Panc1 (cell line): Measurements from ENCODE around the gene FSHR. TPM values are rescaled to one million over a fixed set of nuclear protein-coding genes. Genes with fewer than 3 reads are reported as not detected.

Experiments
- ATAC-seq: fragments of 200-7000 bp; cut with Tn5 transposase; 2 replicates; pipeline ENCODE4 v1.9.1; 2020; ENCODE audit warnings: mild to moderate bottlenecking, moderate library complexity
- BruUV-seq: library from RNA; stranded (reverse); fragments of 400-500 nt; replicated peaks from 2 replicates; lab custom pipeline; 2021; lab: Mats Ljungman, UMichigan
- CTCF ChIA-PET: fragments of 300-600 bp; sonication (Branson Sonifier 250); formaldehyde crosslinking; loops from one replicate; lab custom pipeline; 2022; ENCODE audit warnings: antibody characterized with exemption; lab: Charles Lee
- POLR2A ChIA-PET: fragments of 300-600 bp; sonication (Branson Sonifier 250); formaldehyde crosslinking; loops from one replicate; lab custom pipeline; 2022; ENCODE audit warnings: antibody characterized with exemption; lab: Charles Lee
- DNase-seq: peaks from one replicate; pipeline ENCODE4 v3.0.0-alpha.2; 2010; ENCODE audit warnings: low read depth, low spot score
- H3K27ac ChIP-seq: 2 replicates; pipeline ENCODE4 v1.5.1; 2011; ENCODE audit warnings: mild to moderate bottlenecking, low read length, inconsistent platforms
- H3K27me3 ChIP-seq: fragments of 200-500 bp; sonication (Bioruptor generic); 2 replicates; pipeline ENCODE4 v1.6.0; 2014; ENCODE audit warnings: low read length, inconsistent platforms; ENCODE audit not compliant: control insufficient read depth, insufficient read depth
- H3K36me3 ChIP-seq: fragments of 200-500 bp; sonication (Bioruptor generic); 2 replicates; pipeline ENCODE4 v1.5.1; 2014; ENCODE audit warnings: inconsistent platforms, mild to moderate bottlenecking, low read length, moderate library complexity; ENCODE audit not compliant: control insufficient read depth, insufficient read depth
- H3K4me1 ChIP-seq: 2 replicates; pipeline ENCODE4 v1.5.1; 2011; ENCODE audit warnings: inconsistent platforms, mild to moderate bottlenecking, low read length, moderate library complexity; ENCODE audit not compliant: control insufficient read depth, insufficient read depth
- H3K4me3 ChIP-seq, 2 experiments: 2 replicates each; pipeline ENCODE4 v1.5.1; 2011 to 2012; ENCODE audit warnings: low read depth in 2 of 2, low read length in 2 of 2, mild to moderate bottlenecking in 2 of 2, inconsistent platforms in 1 of 2, moderate library complexity in 1 of 2
- H3K9me3 ChIP-seq: fragments of 200-500 bp; sonication (Bioruptor generic); 2 replicates; pipeline ENCODE4 v1.5.1; 2014; ENCODE audit warnings: low read depth, mild to moderate bottlenecking, inconsistent platforms, low read length, moderate library complexity; ENCODE audit not compliant: control insufficient read depth, insufficient read depth
- CTCF ChIP-seq: fragments of 450-650 bp; IDR thresholded peaks from 2 replicates; pipeline ENCODE4 v1.5.1; 2017; ENCODE audit warnings: mild to moderate bottlenecking
- POLR2AphosphoS5 ChIP-seq: IDR thresholded peaks from 2 replicates; pipeline ENCODE4 v1.6.1; 2012; ENCODE audit warnings: mild to moderate bottlenecking, low read depth, low read length, moderate library complexity
- REST ChIP-seq, 2 experiments: IDR thresholded peaks; 2 replicates each; pipeline ENCODE4 v1.6.1; 2011 to 2012; ENCODE audit warnings: low read depth in 2 of 2, control low read depth in 1 of 2, low read length in 1 of 2, mild to moderate bottlenecking in 1 of 2, moderate library complexity in 1 of 2; ENCODE audit not compliant: insufficient read depth in 1 of 2
- SIN3A ChIP-seq: IDR thresholded peaks from 2 replicates; pipeline ENCODE4 v1.6.1; 2012; ENCODE audit warnings: low read depth, mild to moderate bottlenecking, low read length, moderate library complexity, borderline replicate concordance; ENCODE audit not compliant: insufficient read depth
- TCF7L2 ChIP-seq: IDR thresholded peaks from 2 replicates; pipeline ENCODE4 v1.6.1; 2011; ENCODE audit warnings: mild to moderate bottlenecking, low read depth, low read length, inconsistent platforms
- in situ Hi-C: cut with HindIII; loops from 2 replicates; pipeline ENCODE4 v1.10.0; 2016; ENCODE audit warnings: low sequenced_read_pairs, low pct_unique_long_range_greater_than_20kb
- intact Hi-C: fragments of 100-400 bp; cut with micrococcal nuclease; formaldehyde crosslinking; loops from one replicate; pipeline ENCODE4 v1.10.0; 2022; ENCODE audit not compliant: unreplicated experiment
- total RNA-seq: library from RNA; stranded (reverse); gene quantifications from one replicate; pipeline ENCODE4 v1.2.1, GENCODE V29; 2021; ENCODE audit not compliant: unreplicated experiment

FSHR gene
- total RNA-seq, 1 experiment from 2014 or later: not detected

- no TSS peak for BruUV-seq
- DNase-seq: no peak
- Histone ChIP-seq H3K36me3 (no peaks in the 10 kb centered on the region), H3K4me3 (no peak overlapping the region), H3K4me1 (no peaks in the 10 kb centered on the region), H3K27me3 (no peaks in the 10 kb centered on the region), H3K27ac (no peak overlapping the region), H3K9me3 (no peaks in the 10 kb centered on the region)
- intact Hi-C loops (no loop called here), in situ Hi-C loops (no loop called here)
- TF ChIP-seq SIN3A (no peak), POLR2AphosphoS5 (no peak), REST (IDR thresholded peaks at IDR 0.05; ENCODE audit: insufficient read depth in 1 of 2, low read depth in 2 of 2, low read length in 1 of 2) (no peak), TCF7L2 (no peak), CTCF (no peak)
- no peak for ATAC-seq
- ChIA-PET POLR2A (no interaction called here), CTCF (no interaction called here)
Observed at GRCh38 chr2:49111456-49111855, 42.9 kb downstream of the FSHR start.

GRCh38 chr2:49111006-49111405, 43.3 kb downstream of the FSHR start:
- H3K27ac ChIP-seq: no peak overlapping the region
- H3K27me3 ChIP-seq: no peaks in the 10 kb centered on the region
- TF ChIP-seq REST (IDR thresholded peaks at IDR 0.05; ENCODE audit: insufficient read depth in 1 of 2, low read depth in 2 of 2, low read length in 1 of 2): no peak
- no peak for TF ChIP-seq TCF7L2
- no peaks in the 10 kb centered on the region for H3K4me1 ChIP-seq
- H3K36me3 ChIP-seq: no peaks in the 10 kb centered on the region
- in situ Hi-C loops (no loop called here), intact Hi-C loops (no loop called here)
- BruUV-seq: no TSS peak
- H3K9me3 ChIP-seq: no peaks in the 10 kb centered on the region
- H3K4me3 ChIP-seq: no peak overlapping the region
- DNase-seq: no peak
- POLR2A ChIA-PET: no interaction called here
- CTCF ChIA-PET: no interaction called here
- ATAC-seq: no peak
